Kidney (tissue), 14 donors: ENCODE measurements around the gene DVL1. TPM values are rescaled to one million over a fixed set of nuclear protein-coding genes. Genes with fewer than 3 reads are reported as not detected.
"Not testable (repeated sequence)": the region's sequence is repeated elsewhere in the genome, so short reads cannot be mapped to it uniquely, and the experiment has no call there.

Experiments used
- DNase-seq, 5 donors: peaks; one replicate each; pipeline ENCODE4 v3.0.0-alpha.2; 2013 to 2020
- FAIRE-seq: peaks from 2 replicates; lab custom pipeline; 2012; peaks lifted over from hg19 to GRCh38; lab: Jason Lieb, UNC
- H3K27ac ChIP-seq, 2 donors: one replicate each; pipeline ENCODE4 v1.7.0; 2013; ENCODE audit warnings: low read depth in 2 of 2, low read length in 2 of 2, inconsistent platforms in 1 of 2
- H3K27me3 ChIP-seq: one replicate; pipeline ENCODE4 v1.7.1; 2013; ENCODE audit warnings: low read length, inconsistent platforms; ENCODE audit not compliant: control insufficient read depth, insufficient read depth
- H3K36me3 ChIP-seq, 3 donors: one replicate each; pipeline versions ENCODE4 v1.7.0 to v1.7.1; 2013; ENCODE audit warnings: low read length in 3 of 3, control low read depth in 1 of 3, inconsistent platforms in 1 of 3; ENCODE audit not compliant: insufficient read depth in 3 of 3, control insufficient read depth in 2 of 3
- H3K4me1 ChIP-seq, 3 donors: one replicate each; pipeline versions ENCODE4 v1.7.0 to v1.7.1; 2013; ENCODE audit warnings: low read length in 3 of 3, inconsistent platforms in 1 of 3, low read depth in 1 of 3; ENCODE audit not compliant: control insufficient read depth in 2 of 3, insufficient read depth in 2 of 3
- H3K4me3 ChIP-seq, 3 donors: one replicate each; pipeline versions ENCODE4 v1.7.0 to v1.8.1; 2013; ENCODE audit warnings: low read length in 3 of 3, control low read depth in 1 of 3, inconsistent platforms in 1 of 3
- H3K9ac ChIP-seq, 3 donors: one replicate each; pipeline versions ENCODE4 v1.7.0 to v1.7.1; 2013; ENCODE audit warnings: low read length in 3 of 3, control low read depth in 1 of 3, inconsistent platforms in 1 of 3
- H3K9me3 ChIP-seq, 3 donors: one replicate each; pipeline versions ENCODE4 v1.7.0 to v1.7.1; 2013; ENCODE audit warnings: low read length in 3 of 3, control low read depth in 1 of 3, inconsistent platforms in 1 of 3; ENCODE audit not compliant: control insufficient read depth in 2 of 3, insufficient read depth in 1 of 3
- CTCF ChIP-seq: IDR thresholded peaks from 3 replicates; pipeline ENCODE4 v1.5.1; 2012; ENCODE audit warnings: mild to moderate bottlenecking, moderate library complexity, borderline replicate concordance; ENCODE audit not compliant: insufficient read depth; ENCODE audit errors: extremely low read depth
- intact Hi-C: fragments of 100-400 bp; cut with DNase I; formaldehyde crosslinking; loops from one replicate; pipeline ENCODE4 v1.11.1; 2022
- polyA plus RNA-seq: library from polyadenylated mRNA; stranded (reverse); fragments of 350-450 nt; fragmentation: Illumina TruSeq; extraction: RNeasy Lipid Tissue Mini Kit (QIAGEN cat#74804); gene quantifications from one replicate; pipeline ENCODE4 v1.2.3, GENCODE V29; 2014; ENCODE audit warnings: low read depth, low replicate concordance; ENCODE audit not compliant: insufficient read depth
- total RNA-seq: library from RNA; stranded (reverse); fragmentation: NEBNext Ultra II Directional; extraction: Animal tissue kit (Norgen Biotek cat#: 25700); gene quantifications from one replicate; pipeline ENCODE4 v1.2.1, GENCODE V29; 2021
- donor health status: control.
- donor health status: control.
- donor health status: control.
- donor health status: control.
- donor health status: control.
- donor health status: DM: yes; HTN: yes; CAD: no.
- donor health status: Normal renal cell carcinoma (clear cell type).

The DVL1 gene
- total and polyA plus RNA-seq, 2 donors from 2014 or later: 32.5 to 55.0 TPM

DNA sequence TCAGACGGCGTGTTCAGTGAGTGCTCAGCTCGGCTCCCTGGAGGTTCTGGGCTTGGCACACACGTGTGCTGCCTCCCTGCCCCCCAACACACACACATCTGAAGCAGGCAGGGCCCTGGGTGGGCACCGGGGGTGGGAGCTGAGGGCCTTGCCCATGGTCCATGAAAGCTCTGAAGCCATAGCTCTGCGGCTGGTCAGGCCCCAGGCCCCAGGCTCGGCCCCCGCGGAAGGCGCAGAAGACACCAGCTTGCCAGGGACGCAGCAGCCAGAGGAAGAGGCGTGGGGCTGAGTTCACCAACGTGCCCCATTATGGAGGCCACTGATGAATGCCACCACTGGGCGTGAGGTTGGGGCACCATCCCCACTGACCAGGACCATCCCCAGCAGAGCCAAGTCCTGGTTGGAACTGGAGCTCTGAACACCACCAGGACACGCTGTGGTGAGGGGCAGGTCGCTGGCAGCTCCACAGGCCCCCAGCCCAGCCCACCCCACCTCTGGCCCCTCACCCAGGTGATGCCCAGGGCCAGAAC is 21.6 kb upstream of the DVL1 start:
- peak in 2 of 5 donors; percentile 49 to 69 for DNase-seq
- Histone ChIP-seq H3K4me1 (peaks cover 0 to 19% (median 0%) of the 10 kb centered on the region in 3 donors), H3K27me3 (no peaks in the 10 kb centered on the region), H3K4me3 (no peak overlapping the region), H3K9me3 (peaks cover 0 to 2% (median 0%) of the 10 kb centered on the region in 3 donors), H3K27ac (no peak overlapping the region), H3K36me3 (no peaks in the 10 kb centered on the region), H3K9ac (no peak overlapping the region)
- FAIRE-seq: no peak
- intact Hi-C loops: no loop called here
- TF ChIP-seq CTCF: no peak

- intact Hi-C loops, H3K27me3 ChIP-seq, H3K36me3 ChIP-seq, H3K27ac ChIP-seq, H3K4me3 ChIP-seq, FAIRE-seq, H3K9me3 ChIP-seq, H3K9ac ChIP-seq: not testable (repeated sequence)
- H3K4me1 ChIP-seq: peaks cover 0 to 19% (median 0%) of the 10 kb centered on the region in 3 donors
- peak in 1 of 5 donors; percentile 43 for DNase-seq
Measured at GRCh38 chr1:1370094-1370493, 20.9 kb upstream of the DVL1 start.

- intact Hi-C loops: no loop called here
- FAIRE-seq: no peak
- no peaks in the 10 kb centered on the region for H3K27me3 ChIP-seq
- no peak for TF ChIP-seq CTCF
- peak overlapping the region in 1 of 3 donors; percentile 7 for H3K4me3 ChIP-seq
- no peak overlapping the region for H3K9ac ChIP-seq
- DNase-seq: no peak
- H3K9me3 ChIP-seq: peaks cover 0 to 2% (median 0%) of the 10 kb centered on the region in 3 donors
- peaks cover 0 to 5% (median 0%) of the 10 kb centered on the region in 3 donors for H3K4me1 ChIP-seq
- no peaks in the 10 kb centered on the region for H3K36me3 ChIP-seq
- H3K27ac ChIP-seq: no peak overlapping the region
Measured at GRCh38 chr1:1367315-1367714, 18.1 kb upstream of the DVL1 start.

GRCh38 chr1:1366699-1367066 is 17.5 kb upstream of the DVL1 start:
- no peak for FAIRE-seq
- H3K9me3 ChIP-seq: peaks cover 0 to 2% (median 0%) of the 10 kb centered on the region in 3 donors
- no peak overlapping the region for H3K9ac ChIP-seq
- no peak for TF ChIP-seq CTCF
- intact Hi-C loops: no loop called here
- no peak overlapping the region for H3K27ac ChIP-seq
- no peaks in the 10 kb centered on the region for H3K36me3 ChIP-seq
- no peak overlapping the region for H3K4me3 ChIP-seq
- peaks cover 0 to 2% (median 2%) of the 10 kb centered on the region in 3 donors for H3K4me1 ChIP-seq
- no peaks in the 10 kb centered on the region for H3K27me3 ChIP-seq
- DNase-seq: no peak
